K562 (cell line): ENCODE data around the gene SLC6A1. TPM values are rescaled to one million over a fixed set of nuclear protein-coding genes. Genes with fewer than 3 reads are reported as not detected.

Experiments used
- ATAC-seq: fragments of 200-7000 bp; cut with Tn5 transposase; 3 replicates; pipeline ENCODE4 v1.9.1; 2020; ENCODE audit warnings: moderate library complexity
- BruUV-seq: library from RNA; stranded (reverse); fragments of 400-500 nt; replicated peaks from 2 replicates; lab custom pipeline; 2021; lab: Mats Ljungman, UMichigan
- CTCF ChIA-PET: fragments of 300-600 bp; formaldehyde crosslinking; extraction: SDS; loops from one replicate; lab custom pipeline; 2021; ENCODE audit warnings: low intra/inter-chr PET ratio; lab: Yijun Ruan, JAX
- POLR2A ChIA-PET: fragments of 300-600, 350-650 bp; sonication (Branson Sonifier 250); formaldehyde crosslinking; extraction: SDS; loops from one replicate; lab custom pipeline; 2021; ENCODE audit warnings: antibody characterized with exemption, inconsistent platforms; lab: Yijun Ruan, JAX
- DNase-seq, 4 experiments: peaks; one replicate each; pipeline versions ENCODE4 v3.0.0 to v3.0.0-alpha.2; 2011 to 2018; ENCODE audit warnings: low spot score in 3 of 4, mixed read lengths in 3 of 4; ENCODE audit errors: extremely low read depth in 1 of 4
- FAIRE-seq: peaks from 2 replicates; lab custom pipeline; 2011; peaks lifted over from hg19 to GRCh38; lab: Jason Lieb, UNC
- H2AFZ ChIP-seq: 2 replicates; pipeline ENCODE4 v1.6.0; 2011; ENCODE audit warnings: low read depth, low read length, control low read depth, inconsistent platforms
- H3K27ac ChIP-seq: fragments of 200-600 bp; 3 replicates; pipeline ENCODE4 v1.8.0; 2011; ENCODE audit warnings: low read depth, mild to moderate bottlenecking, control low read depth, inconsistent platforms, low read length, moderate library complexity, mixed read lengths; ENCODE audit errors: extremely low read depth
- H3K27me3 ChIP-seq, 2 experiments: fragments of 300-600 bp in 1 of 2; 2 replicates in 1 of 2; 3 replicates in 1 of 2; pipeline versions ENCODE4 v1.6.0 to v1.8.0; 2011; ENCODE audit warnings: inconsistent platforms in 2 of 2, low read length in 2 of 2, mild to moderate bottlenecking in 1 of 2, mixed read lengths in 1 of 2, moderate library complexity in 1 of 2; ENCODE audit not compliant: control insufficient read depth in 2 of 2, insufficient read depth in 2 of 2
- H3K36me3 ChIP-seq: fragments of 300-600 bp; 3 replicates; pipeline ENCODE4 v1.8.0; 2011; ENCODE audit warnings: mild to moderate bottlenecking, low read length, inconsistent platforms; ENCODE audit not compliant: control insufficient read depth, insufficient read depth
- H3K4me1 ChIP-seq, 2 experiments: fragments of 200-600 bp in 1 of 2; replicated peaks in 1 of 2; 2 replicates in 1 of 2; 3 replicates in 1 of 2; pipeline versions ENCODE4 v1.5.1 to v1.8.0; 2011; ENCODE audit warnings: inconsistent platforms in 2 of 2, low read length in 2 of 2, mild to moderate bottlenecking in 1 of 2, mixed read lengths in 1 of 2, moderate library complexity in 1 of 2; ENCODE audit not compliant: control insufficient read depth in 2 of 2, insufficient read depth in 2 of 2
- H3K4me2 ChIP-seq: 2 replicates; pipeline ENCODE4 v1.6.1; 2011; ENCODE audit warnings: low read length, control low read depth, inconsistent platforms, mixed read lengths; ENCODE audit not compliant: insufficient read depth
- H3K4me3 ChIP-seq: fragments of 200-600 bp; sonication (generic), shearing (Covaris generic); 2 replicates; pipeline ENCODE4 v1.5.1; 2016; ENCODE audit warnings: control low read depth, inconsistent platforms
- H3K79me2 ChIP-seq: fragments of 200-600 bp; 3 replicates; pipeline ENCODE4 v1.8.0; 2011; ENCODE audit warnings: low read length, inconsistent platforms; ENCODE audit not compliant: control insufficient read depth, insufficient read depth
- H3K9ac ChIP-seq, 2 experiments: 2 replicates each; pipeline versions ENCODE4 v1.6.0 to v1.6.1; 2011; ENCODE audit warnings: low read depth in 2 of 2, low read length in 2 of 2, control low read depth in 1 of 2, inconsistent platforms in 1 of 2, mild to moderate bottlenecking in 1 of 2, mixed read lengths in 1 of 2; ENCODE audit not compliant: insufficient read depth in 1 of 2
- H3K9me1 ChIP-seq: one replicate; pipeline ENCODE4 v1.6.0; 2011; ENCODE audit warnings: inconsistent platforms, mild to moderate bottlenecking, low read length, moderate library complexity; ENCODE audit not compliant: control insufficient read depth, insufficient read depth
- H3K9me3 ChIP-seq: replicated peaks from 2 replicates; pipeline ENCODE4 v1.5.1; 2011; ENCODE audit warnings: low read depth, low read length, inconsistent platforms; ENCODE audit not compliant: control insufficient read depth, insufficient read depth
- H4K20me1 ChIP-seq: replicated peaks from 2 replicates; pipeline ENCODE4 v1.6.1; 2011; ENCODE audit warnings: low read length, inconsistent platforms, mixed read lengths; ENCODE audit not compliant: control insufficient read depth, insufficient read depth
- ARID3A ChIP-seq: IDR thresholded peaks from 2 replicates; pipeline ENCODE4 v1.6.1; 2012; ENCODE audit warnings: low read depth, low read length, improper control_type of control experiment, borderline replicate concordance
- CGGBP1 ChIP-seq: fragments of 250-450 bp; sonication (Bioruptor Pico); IDR thresholded peaks from 2 replicates; pipeline ENCODE4 v1.9.0; 2021; ENCODE audit warnings: mild to moderate bottlenecking
- HLTF ChIP-seq: fragments of 450-650 bp; IDR thresholded peaks from 2 replicates; pipeline ENCODE4 v1.6.1; 2016
- HMGXB4 ChIP-seq: sonication (generic); formaldehyde crosslinking; IDR thresholded peaks from 2 replicates; pipeline ENCODE4 v1.8.1; 2023; ENCODE audit warnings: mild to moderate bottlenecking, missing genetic modification reagents
- MYNN ChIP-seq, 2 experiments: sonication (generic); formaldehyde crosslinking in 1 of 2; IDR thresholded peaks; 2 replicates each; pipeline versions ENCODE4 v1.5.0 to v1.6.1; 2016 to 2020; ENCODE audit warnings: antibody characterized with exemption in 1 of 2, missing genetic modification reagents in 1 of 2
- PRDM10 ChIP-seq: fragments of 450-650 bp; IDR thresholded peaks from 2 replicates; pipeline ENCODE4 v1.6.1; 2018; ENCODE audit not compliant: partially characterized antibody
- SFPQ ChIP-seq: fragments of 200-400 bp; formaldehyde crosslinking; IDR thresholded peaks from 2 replicates; pipeline ENCODE4 v1.6.1; 2017; ENCODE audit warnings: mild to moderate bottlenecking, low read depth, low read length, moderate library complexity
- STAT5A ChIP-seq: IDR thresholded peaks from 2 replicates; pipeline ENCODE4 v1.6.1; 2012; ENCODE audit warnings: low read length, inconsistent platforms, borderline replicate concordance
- TFAP4 ChIP-seq: sonication (generic); formaldehyde crosslinking; IDR thresholded peaks from 2 replicates; pipeline ENCODE4 v1.8.0; 2022; ENCODE audit warnings: missing genetic modification reagents, mild to moderate bottlenecking, moderate library complexity, borderline replicate concordance
- YBX1 ChIP-seq: fragments of 450-650 bp; IDR thresholded peaks from 2 replicates; pipeline ENCODE4 v1.7.1; 2016; ENCODE audit warnings: mild to moderate bottlenecking
- ZNF507 ChIP-seq: conservative IDR thresholded peaks from 2 replicates; pipeline ENCODE4 v1.6.1; 2017; ENCODE audit warnings: missing genetic modification characterization, missing compliant biosample characterization
- WGBS: fragments of 100-300 bp; shearing (Covaris generic); methylation state at CpG from one replicate; pipeline ENCODE4 v1.1.6; 2016; ENCODE audit warnings: low coverage, mixed read lengths; ENCODE audit not compliant: insufficient coverage; ENCODE audit errors: missing lambda C conversion rate; 5-methylcytosine and 5-hydroxymethylcytosine counted together
- in situ Hi-C: fragments of 300-500 bp; cut with MboI; formaldehyde crosslinking; loops from 4 replicates; pipeline ENCODE4 v1.15.0; 2018; ENCODE audit warnings: inconsistent platforms, mixed read lengths
- intact Hi-C: fragments of 100-400 bp; cut with micrococcal nuclease; formaldehyde crosslinking; loops from 2 replicates; pipeline ENCODE4 v1.14.2; 2022
- polyA plus RNA-seq, 8 experiments: library from polyadenylated mRNA; depleted of rRNA in 4 of 8; stranded (reverse) in 5 of 8; unstranded in 3 of 8; fragments of >200 nt; fragmentation: Nextera tagmentation in 2 of 8; fragmentation: Illumina TruSeq in 1 of 8; extraction: Ambion mirVana in 2 of 8; extraction: Trizol in 1 of 8; gene quantifications; 2 replicates each; pipeline versions ENCODE4 v1.2.1 to v1.2.3, GENCODE V29; 2011 to 2014; ENCODE audit warnings: inconsistent platforms in 1 of 8, missing spikeins in 1 of 8
- total RNA-seq, 7 experiments: library from RNA; depleted of rRNA in 6 of 7; stranded (reverse); fragments of >200 nt in 6 of 7; fragmentation: Illumina TruSeq in 2 of 7; extraction: Trizol in 2 of 7; gene quantifications; 2 replicates each; pipeline versions ENCODE4 v1.2.1 to v1.2.3, GENCODE V29; 2011 to 2021; ENCODE audit warnings: low replicate concordance in 1 of 7

The SLC6A1 gene
- total and polyA plus RNA-seq, 9 of the 15 experiments (the other 6 are each of a cell fraction or from before 2014, with no cell fraction given), result not detected

- intact Hi-C loops, result no loop called here
- Histone ChIP-seq H3K4me2 (no peak overlapping the region), H3K9ac (no peak overlapping the region), H4K20me1 (no peaks in the 10 kb centered on the region), H3K9me1 (no peaks in the 10 kb centered on the region), H3K4me1 (no peaks in the 10 kb centered on the region), H3K9me3 (no peaks in the 10 kb centered on the region), H3K36me3 (no peaks in the 10 kb centered on the region), H3K79me2 (no peaks in the 10 kb centered on the region), H3K27ac (no peak overlapping the region), H3K27me3 (peaks cover 0 to 3% of the 10 kb centered on the region in 2 experiments; a peak in 4 of 5 replicates), H3K4me3 (no peak overlapping the region), H2AFZ (no peak overlapping the region)
- ATAC-seq (0 out of 3 replicates have a peak, but pooled peaks have one; percentile 31), FAIRE-seq (no peak), DNase-seq (peak in 2 of 4 experiments; percentile 37)
- BruUV-seq, result no TSS peak
- TF ChIP-seq CGGBP1 (CRISPR knock-in tag), result no peak
- no peak for TF ChIP-seq STAT5A
- no peak for TF ChIP-seq MYNN (IDR thresholded peaks at IDR 0.05)
- TF ChIP-seq MYNN (CRISPR knock-in tag; IDR thresholded peaks at IDR 0.05), result no peak
- no peak for TF ChIP-seq SFPQ
- no peak for TF ChIP-seq HLTF
- no peak for TF ChIP-seq HMGXB4 (CRISPR knock-in tag)
- TF ChIP-seq YBX1, result no peak
- TF ChIP-seq ZNF507 (tag), result no peak
- no peak for TF ChIP-seq TFAP4
- no peak for TF ChIP-seq ARID3A
- TF ChIP-seq PRDM10, result no peak
- 0% methylated on average over 5 of the region's 5 CpGs for WGBS
- in situ Hi-C loops, result no loop called here
- ChIA-PET POLR2A (no interaction called here), CTCF (no interaction called here)
These were observed 53.0 kb downstream of the SLC6A1 start for GRCh38 chr3:11045536-11045935.
